Measurements from ENCODE around the gene ADAMTS6. TPM values are rescaled to one million over a fixed set of nuclear protein-coding genes. Genes with fewer than 3 reads are reported as not detected.

Gene ADAMTS6
- total RNA-seq, 2 experiments from 2014 or later, result 1.1 to 1.9 TPM

DNA sequence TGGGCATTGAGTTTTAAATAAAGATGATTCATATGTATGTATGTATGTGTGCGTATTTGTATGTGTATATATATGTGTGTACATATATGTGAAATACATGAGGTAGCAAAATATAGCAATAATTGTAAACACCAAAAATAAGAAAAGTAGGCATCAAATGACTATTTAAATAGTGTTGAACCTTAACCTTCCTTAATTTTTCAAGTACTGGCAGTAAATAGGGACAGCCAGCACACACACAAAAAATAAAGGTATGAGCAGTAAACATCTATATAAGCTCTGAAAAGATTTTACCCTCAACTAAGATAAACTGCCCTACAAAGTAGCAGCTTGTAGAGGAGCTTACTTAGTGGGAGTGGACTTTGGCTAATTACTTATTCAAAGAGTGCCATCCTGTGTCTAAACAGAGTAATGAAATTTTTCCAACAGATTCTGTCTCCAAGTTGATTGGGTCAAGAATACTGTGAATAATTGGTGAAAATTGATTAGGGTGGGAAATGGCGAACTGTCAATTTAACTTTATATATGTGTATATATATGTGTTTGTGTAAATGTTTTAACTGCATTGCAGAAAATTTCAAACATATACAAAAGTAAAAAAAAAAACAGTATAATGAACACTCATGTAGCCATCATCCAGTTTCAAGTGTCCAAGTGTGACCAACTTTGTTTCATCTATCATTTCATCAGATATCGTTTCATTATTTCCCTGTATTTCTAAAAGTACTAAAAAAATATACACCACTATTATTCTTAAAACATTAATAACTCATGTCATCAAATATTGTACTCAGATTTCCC, 2.0 kb upstream of the ADAMTS6 start:
- ChIA-PET CTCF (interaction anchor here (0.9 to 5.2 kb wide), 20 partner anchors 9 to 849 kb away, joined by 3 to 45 read pairs (median 6); partner anchors contain the start of genes CENPK and PPWD1), POLR2A (interaction anchor here (0.7 to 1.2 kb wide), 3 partner anchors 42 to 381 kb away, joined by 3 to 4 read pairs (median 3); partner anchors contain the start of genes CENPK and PPWD1)
- ATAC-seq, result peak; percentile 43
- no peak for DNase-seq
- Mint-ChIP-seq H3K9me3 (no peaks in the 10 kb centered on the region), H3K4me1 (ENCODE audit: low read depth) (peaks cover 7% of the 10 kb centered on the region), H3K36me3 (ENCODE audit: low read depth) (no peaks in the 10 kb centered on the region), H3K4me3 (no peak overlapping the region), H3K27ac (no peak overlapping the region), H3K27me3 (no peaks in the 10 kb centered on the region)
- TF ChIP-seq, protein P1, sequence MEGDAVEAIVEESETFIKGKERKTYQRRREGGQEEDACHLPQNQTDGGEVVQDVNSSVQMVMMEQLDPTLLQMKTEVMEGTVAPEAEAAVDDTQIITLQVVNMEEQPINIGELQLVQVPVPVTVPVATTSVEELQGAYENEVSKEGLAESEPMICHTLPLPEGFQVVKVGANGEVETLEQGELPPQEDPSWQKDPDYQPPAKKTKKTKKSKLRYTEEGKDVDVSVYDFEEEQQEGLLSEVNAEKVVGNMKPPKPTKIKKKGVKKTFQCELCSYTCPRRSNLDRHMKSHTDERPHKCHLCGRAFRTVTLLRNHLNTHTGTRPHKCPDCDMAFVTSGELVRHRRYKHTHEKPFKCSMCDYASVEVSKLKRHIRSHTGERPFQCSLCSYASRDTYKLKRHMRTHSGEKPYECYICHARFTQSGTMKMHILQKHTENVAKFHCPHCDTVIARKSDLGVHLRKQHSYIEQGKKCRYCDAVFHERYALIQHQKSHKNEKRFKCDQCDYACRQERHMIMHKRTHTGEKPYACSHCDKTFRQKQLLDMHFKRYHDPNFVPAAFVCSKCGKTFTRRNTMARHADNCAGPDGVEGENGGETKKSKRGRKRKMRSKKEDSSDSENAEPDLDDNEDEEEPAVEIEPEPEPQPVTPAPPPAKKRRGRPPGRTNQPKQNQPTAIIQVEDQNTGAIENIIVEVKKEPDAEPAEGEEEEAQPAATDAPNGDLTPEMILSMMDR (IDR thresholded peaks at IDR 0.05), result peak; percentile 77
- intact Hi-C loops (cut with micrococcal nuclease), result loop anchor here (1.0 to 10.0 kb wide), 5 partner anchors 381 to 849 kb away; no protein-coding TSS in a partner anchor

DNA sequence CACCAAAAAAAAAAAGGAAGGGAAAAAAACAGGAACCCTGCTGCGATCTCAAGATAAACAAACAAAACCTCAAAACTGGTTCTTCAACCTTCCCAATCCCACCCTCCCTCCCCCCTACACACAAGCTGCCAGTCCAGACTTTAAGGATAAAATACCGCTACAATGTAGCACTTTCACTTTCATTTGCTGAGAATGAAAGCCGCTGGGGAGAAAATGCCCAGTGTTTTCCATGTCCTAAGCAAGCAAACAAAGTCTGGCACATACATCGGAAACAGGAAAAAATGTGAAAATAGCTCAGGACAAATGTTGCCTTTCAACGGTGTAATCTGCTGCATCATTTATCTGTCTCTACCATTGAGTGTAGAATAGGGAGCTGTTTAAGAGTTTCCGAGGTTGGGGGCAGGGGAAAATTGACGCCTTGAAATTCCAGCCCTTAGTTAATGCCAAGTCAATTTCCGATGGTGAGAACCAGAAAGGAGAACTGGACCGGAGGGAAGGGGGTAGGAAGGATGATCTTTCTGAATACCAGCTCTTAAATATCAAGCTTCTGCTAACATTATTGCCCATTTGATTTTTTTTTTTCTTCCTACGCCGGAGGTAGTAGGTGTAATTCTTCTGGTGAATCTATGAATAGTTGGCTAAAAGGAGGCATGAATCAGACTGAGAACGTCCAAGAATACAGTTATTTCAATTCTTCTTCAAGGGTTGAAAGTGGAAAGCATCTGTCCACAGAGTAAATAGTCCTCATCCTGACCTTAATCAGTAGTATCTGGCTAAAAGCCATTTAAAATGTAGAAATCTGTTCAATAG, 1.2 kb upstream of the ADAMTS6 start:
- intact Hi-C loops (cut with micrococcal nuclease), result loop anchor here (1.0 to 10.0 kb wide), 5 partner anchors 381 to 848 kb away; no protein-coding TSS in a partner anchor

DNA sequence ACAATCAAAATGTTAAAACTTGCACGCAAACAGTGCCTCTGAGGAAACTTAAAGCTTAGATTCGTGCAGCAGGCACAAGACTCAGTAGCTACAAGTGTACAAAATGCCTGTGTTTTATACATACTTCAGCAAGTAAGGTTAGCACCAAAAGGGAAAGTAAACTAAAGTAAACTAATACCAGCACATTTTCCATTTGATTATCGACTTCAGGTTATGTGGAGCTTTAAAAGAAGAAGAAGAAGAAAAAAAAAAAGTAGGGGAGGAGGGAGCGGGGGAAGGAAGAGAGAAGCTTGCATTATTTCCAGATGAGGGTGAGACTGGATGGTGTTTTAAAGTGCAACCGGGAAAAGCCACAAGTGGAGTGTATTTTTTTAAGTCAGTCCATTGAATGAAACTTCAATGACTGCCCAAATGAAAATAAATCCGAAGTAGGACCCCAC, 596 bp upstream of the ADAMTS6 start:
- Mint-ChIP-seq H3K27ac (peak overlapping the region; percentile 85), H3K27me3 (no peaks in the 10 kb centered on the region), H3K4me3 (no peak overlapping the region), H3K36me3 (ENCODE audit: low read depth) (no peaks in the 10 kb centered on the region), H3K4me1 (ENCODE audit: low read depth) (peaks cover 7% of the 10 kb centered on the region), H3K9me3 (no peaks in the 10 kb centered on the region)
- TF ChIP-seq, protein P1 (IDR thresholded peaks at IDR 0.05), result no peak
- DNase-seq (no peak), ATAC-seq (peak; percentile 15)
- ChIA-PET CTCF (interaction anchor here (0.9 to 5.2 kb wide), 16 partner anchors 8 to 847 kb away, joined by 3 to 45 read pairs (median 6); partner anchors contain the start of genes CENPK and PPWD1), POLR2A (interaction anchor here (0.6 to 1.6 kb wide), 5 partner anchors 43 to 389 kb away, joined by 3 to 7 read pairs (median 3); partner anchors contain the start of genes CENPK and PPWD1)
- intact Hi-C loops (cut with micrococcal nuclease), result loop anchor here (2.0 to 10.0 kb wide), 4 partner anchors 380 to 848 kb away; no protein-coding TSS in a partner anchor

More for the DNA sequence above, 1.2 kb upstream of the ADAMTS6 start:
- peaks cover 7% of the 10 kb centered on the region for H3K4me1 Mint-ChIP-seq (ENCODE audit: low read depth)
- H3K36me3 Mint-ChIP-seq (ENCODE audit: low read depth), result no peaks in the 10 kb centered on the region
- CTCF ChIA-PET, result interaction anchor here (0.6 to 5.2 kb wide), 25 partner anchors 8 to 848 kb away, joined by 3 to 45 read pairs (median 4); partner anchors contain the start of genes CENPK and PPWD1
- TF ChIP-seq, protein P1 (IDR thresholded peaks at IDR 0.05), result no peak
- no peak for ATAC-seq
- POLR2A ChIA-PET, result interaction anchor here (0.7 to 1.2 kb wide), 4 partner anchors 42 to 390 kb away, joined by 3 to 4 read pairs (median 3); partner anchors contain the start of genes CENPK and PPWD1
- H3K27me3 Mint-ChIP-seq, result no peaks in the 10 kb centered on the region
- DNase-seq, result peak; percentile 8
- H3K9me3 Mint-ChIP-seq, result no peaks in the 10 kb centered on the region
- H3K4me3 Mint-ChIP-seq, result no peak overlapping the region
- H3K27ac Mint-ChIP-seq, result peak overlapping the region; percentile 85

DNA sequence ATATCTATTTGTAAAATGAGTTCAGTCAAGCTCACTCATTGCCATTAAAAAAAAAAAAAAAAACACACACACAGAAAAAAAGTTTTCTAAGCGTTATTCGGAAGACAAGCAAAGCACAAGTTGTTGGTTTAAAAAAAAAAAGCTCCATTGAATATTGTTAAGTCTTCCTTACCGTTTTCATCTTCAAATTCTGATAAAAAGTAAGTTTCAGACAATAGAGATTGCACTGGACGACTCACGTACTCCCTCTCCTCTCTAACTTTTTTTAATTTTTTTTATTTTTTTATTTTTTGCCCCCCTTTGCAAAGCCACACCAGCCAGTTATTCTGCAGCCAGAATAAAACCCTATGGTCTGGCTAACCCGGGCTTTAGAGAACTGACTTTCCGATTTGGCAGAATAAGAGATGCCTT, 544 bp downstream of the ADAMTS6 start:
- Mint-ChIP-seq H3K36me3 (ENCODE audit: low read depth) (no peaks in the 10 kb centered on the region), H3K4me3 (no peak overlapping the region), H3K27ac (peak overlapping the region; percentile 85), H3K4me1 (ENCODE audit: low read depth) (peaks cover 8% of the 10 kb centered on the region), H3K9me3 (no peaks in the 10 kb centered on the region), H3K27me3 (no peaks in the 10 kb centered on the region)
- intact Hi-C loops (cut with micrococcal nuclease), result loop anchor here (5.0 to 10.0 kb wide), 3 partner anchors 379 to 846 kb away; no protein-coding TSS in a partner anchor
- DNase-seq (no peak), ATAC-seq (no peak)
- ChIA-PET POLR2A (interaction anchor here (0.9 to 1.6 kb wide), 2 partner anchors 378 to 405 kb away, joined by 3 to 7 read pairs; no protein-coding TSS in a partner anchor), CTCF (interaction anchor here (0.7 to 5.2 kb wide), 6 partner anchors 379 to 846 kb away, joined by 3 to 45 read pairs (median 12); no protein-coding TSS in a partner anchor)
- TF ChIP-seq, protein P1 (IDR thresholded peaks at IDR 0.05), result no peak
